GM19351 (cell line): ENCODE data around the gene CGB2.
"Not testable (repeated sequence)": the region's sequence is repeated elsewhere in the genome, so short reads cannot be mapped to it uniquely, and the experiment has no call there.

Experiments used
- ATAC-seq: cut with Tn5 transposase; IDR thresholded peaks from one replicate; pipeline ENCODE4 v1.9.1; 2021; ENCODE audit warnings: mild to moderate bottlenecking, moderate library complexity; ENCODE audit not compliant: unreplicated experiment

The CGB2 gene

DNA sequence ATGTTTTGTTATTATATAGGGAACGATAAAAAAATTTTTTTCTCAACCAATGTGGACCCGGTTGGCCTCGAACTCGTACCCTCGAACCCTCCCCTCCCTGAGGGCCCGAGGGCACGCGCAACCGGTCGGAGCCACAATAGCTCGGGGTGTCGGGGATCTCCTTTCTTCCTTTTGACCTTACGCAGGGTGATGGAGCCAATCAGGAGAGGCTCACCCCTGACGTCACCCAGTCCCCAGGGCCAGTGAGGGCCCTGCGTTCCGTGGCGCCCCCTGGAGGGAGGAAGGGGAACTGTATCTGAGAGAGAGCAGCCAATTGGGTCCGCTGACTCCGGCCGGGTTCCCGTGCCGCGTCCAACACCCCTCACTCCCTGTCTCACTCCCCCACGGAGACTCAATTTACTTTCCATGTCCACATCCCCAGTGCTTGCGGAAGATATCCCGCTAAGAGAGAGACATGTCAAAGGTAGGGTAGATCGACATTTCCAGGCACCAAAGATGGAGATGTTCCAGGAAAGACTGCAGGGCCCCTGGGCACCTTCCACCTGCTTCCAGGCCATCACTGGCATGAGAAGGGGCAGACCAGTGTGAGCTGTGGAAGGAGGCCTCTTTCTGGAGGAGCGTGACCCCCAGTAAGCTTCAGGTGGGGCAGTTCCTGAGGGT lies at the start of gene CGB2:
Gene CGB2 (plus strand): TSS at position 249 of the 660 bp plus-strand sequence. CDS start 206 bp downstream, at position 455.
- ATAC-seq: not testable (repeated sequence)

DNA sequence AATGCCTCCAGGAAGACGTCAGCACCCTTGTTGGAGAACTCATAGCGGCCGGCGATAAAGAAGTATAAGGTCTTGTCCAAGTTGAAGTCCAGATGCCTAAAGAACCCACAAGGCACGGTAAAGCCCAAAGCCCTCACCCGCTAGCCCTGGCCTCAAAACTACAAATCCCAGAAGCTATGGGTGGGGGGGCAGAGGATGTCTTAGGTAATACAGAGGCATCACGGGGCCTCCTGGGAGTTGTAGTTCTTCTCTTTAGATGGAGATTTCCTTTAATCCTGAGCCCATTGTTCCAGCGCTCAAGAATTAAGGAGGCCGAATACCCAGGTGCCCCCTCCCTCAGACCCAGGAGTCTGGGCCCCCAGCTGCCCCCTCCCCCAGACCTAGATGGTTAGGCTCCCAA lies 49.4 kb upstream of the CGB2 start:
- ATAC-seq: no peak

DNA sequence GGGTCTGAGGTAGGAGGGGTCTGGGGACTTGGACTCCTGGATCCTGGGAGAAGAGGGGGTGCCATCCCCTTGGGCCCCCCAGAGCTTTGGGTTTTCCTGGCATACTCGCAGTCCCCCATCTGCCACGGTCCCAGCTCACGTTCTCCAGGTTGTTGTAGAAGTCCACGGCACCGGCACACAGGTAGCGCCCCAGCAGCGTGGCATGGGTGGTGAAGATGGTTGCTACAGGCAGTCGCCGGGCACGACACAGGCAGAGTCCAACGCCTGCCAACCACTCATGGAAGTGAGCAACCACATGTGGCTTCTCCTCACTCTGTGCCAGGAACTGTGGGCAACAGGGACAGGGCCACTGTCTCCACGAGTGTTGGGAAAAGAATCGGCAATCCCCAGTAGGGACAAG lies 46.0 kb upstream of the CGB2 start:
- no peak for ATAC-seq

DNA sequence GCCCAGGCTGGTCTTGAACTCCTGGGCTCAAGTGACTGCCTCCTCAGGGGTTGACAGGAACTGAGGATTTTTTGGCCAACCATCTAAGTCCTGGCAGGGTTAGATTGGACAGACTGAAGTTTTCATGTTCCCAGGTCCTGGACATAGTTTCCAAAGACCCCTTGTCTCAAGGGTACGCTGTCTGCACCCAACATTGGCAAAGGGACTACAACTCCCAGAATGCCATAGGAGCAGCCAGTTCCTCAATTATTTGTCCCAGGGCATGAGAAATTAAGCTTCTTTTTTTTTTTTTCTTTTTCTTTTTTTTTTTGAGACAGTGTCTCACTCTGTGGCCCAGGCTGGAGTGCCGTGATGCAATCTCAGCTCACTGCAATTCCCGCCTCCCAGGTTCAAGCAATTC lies 45.5 kb upstream of the CGB2 start:
- no peak for ATAC-seq

DNA sequence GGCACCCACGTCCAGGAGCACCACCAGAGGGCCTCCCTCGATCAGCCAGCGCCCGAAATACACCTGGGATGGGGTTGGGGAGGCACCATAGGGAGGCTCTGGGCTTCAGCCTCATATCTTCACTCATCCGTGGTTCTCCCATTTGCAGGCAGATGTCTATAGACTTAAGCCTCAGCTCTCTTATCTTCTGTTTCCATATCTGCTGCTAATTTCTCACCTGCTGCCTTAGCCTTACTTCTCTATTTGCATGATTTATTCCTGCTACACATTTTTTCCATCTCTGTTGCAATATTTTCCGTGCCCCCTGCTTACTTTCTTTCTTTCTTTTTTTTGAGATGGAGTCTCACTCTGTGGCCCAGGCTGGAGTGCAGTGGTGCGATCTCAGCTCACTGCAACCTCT lies 44.4 kb upstream of the CGB2 start:
- no peak for ATAC-seq

DNA sequence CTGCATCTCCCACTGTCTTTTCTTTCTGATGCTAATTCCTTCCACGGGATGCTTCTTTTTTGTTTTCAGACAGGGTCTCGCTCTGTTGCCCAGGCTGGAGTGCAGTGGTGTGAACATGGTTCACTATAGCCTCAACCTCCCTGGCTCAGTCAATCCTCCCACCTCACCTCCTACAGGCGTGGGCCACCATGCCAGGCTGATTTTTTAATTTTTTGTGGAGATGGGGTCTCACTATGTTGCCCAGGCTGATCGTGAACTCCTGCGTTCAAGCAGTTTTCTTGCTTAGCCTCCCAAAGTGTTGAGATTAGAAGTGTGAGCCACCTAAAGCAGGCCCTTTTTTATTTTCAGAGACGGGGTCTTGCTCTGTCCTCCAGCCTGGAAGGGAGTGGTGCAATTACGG lies 43.4 kb upstream of the CGB2 start:
- ATAC-seq: no peak

GRCh38 chr19:48988860-48989259 lies 42.8 kb upstream of the CGB2 start:
- no peak for ATAC-seq

GRCh38 chr19:48989701-48990291 lies 41.9 kb upstream of the CGB2 start:
- ATAC-seq: no peak

GRCh38 chr19:48990400-48990799 lies 41.3 kb upstream of the CGB2 start:
- no peak for ATAC-seq

- ATAC-seq: no peak
These were observed 40.6 kb upstream of the CGB2 start for GRCh38 chr19:48991011-48991609.

GRCh38 chr19:48991873-48992580 lies 39.7 kb upstream of the CGB2 start:
- ATAC-seq: no peak

DNA sequence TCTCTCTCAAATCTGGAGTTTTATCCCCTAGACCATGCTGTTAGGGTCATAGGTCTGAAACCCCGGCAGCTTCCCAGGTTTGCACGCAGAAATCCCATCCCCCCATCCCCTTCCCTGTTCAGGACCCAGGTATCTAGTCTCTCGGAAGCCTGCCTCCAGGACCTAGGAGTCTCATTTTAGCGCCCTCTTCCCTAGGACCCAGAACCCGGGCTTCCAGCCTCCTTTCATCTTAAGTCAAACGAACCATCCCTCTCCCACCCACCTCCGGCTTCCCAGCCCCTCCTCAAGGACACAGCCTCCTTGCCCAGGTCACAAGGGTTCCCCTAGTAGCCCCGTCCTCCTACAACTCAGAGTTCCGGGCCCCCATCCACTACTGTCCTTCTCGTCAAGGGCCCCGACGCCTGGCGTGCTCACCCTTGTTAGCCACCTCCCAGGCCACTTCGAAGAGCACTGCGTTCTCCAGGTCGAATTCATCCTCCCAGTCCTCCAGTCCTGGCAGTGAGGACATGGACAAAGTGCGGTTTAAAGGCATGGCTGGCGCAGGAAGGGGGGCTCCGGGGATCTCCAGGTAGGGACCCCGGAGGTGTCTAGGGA lies 39.0 kb upstream of the CGB2 start:
- no peak for ATAC-seq

DNA sequence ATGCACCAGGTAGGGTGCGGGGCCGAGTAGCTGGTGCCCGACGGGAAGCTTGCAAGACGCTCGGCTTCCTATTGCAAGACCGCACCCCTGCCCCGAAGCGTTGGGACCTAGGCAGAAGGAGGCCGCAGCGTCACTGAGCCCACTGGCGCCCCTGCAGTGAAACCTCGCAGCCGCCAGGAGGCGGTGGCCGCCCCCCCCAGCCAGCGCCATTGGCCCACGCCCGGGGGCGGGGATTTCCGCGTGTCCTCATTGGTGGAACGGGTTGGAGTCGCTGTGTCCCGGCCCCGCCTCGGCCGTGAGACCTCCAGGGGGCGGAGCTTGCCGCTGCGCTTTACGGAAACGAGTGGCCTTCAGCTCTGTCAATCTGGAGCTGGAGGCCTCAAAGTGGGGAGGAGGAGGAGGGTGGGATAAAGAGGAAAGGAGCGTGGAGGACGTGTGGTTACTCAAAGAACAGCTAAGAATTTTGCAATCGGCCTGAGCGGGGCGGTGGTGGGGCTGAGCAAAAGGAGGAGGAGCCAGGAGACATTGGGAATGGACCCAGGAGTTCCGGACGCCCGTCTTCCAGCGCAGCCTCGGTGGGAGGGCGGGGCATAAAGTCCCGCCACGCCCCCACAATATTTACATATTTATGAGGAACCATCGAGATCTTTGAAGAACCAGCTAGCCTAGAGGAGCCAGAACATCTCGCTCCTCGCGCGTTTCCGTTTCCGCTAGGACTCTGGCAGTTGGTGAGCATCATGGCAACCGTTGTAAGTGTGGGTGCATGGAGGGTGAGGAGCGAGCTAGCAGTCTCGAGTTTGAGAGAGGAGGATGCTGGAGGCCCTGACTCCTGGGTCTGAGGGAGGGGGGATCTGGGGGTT lies 38.3 kb upstream of the CGB2 start, which contains the start of the genes GYS1 and RUVBL2:
Gene GYS1 (minus strand): TSS at position 135 of the 860 bp plus-strand sequence. CDS start 197 bp downstream, outside the sequence.
Gene RUVBL2 (plus strand): TSS at position 713 of the 860 bp plus-strand sequence. CDS start 25 bp downstream, at position 738.
- peak; percentile 88 for ATAC-seq

- ATAC-seq: no peak
These were observed 37.7 kb upstream of the CGB2 start for GRCh38 chr19:48994035-48994386.

- ATAC-seq: no peak
These were observed 33.7 kb upstream of the CGB2 start for GRCh38 chr19:48997972-48998371.

DNA sequence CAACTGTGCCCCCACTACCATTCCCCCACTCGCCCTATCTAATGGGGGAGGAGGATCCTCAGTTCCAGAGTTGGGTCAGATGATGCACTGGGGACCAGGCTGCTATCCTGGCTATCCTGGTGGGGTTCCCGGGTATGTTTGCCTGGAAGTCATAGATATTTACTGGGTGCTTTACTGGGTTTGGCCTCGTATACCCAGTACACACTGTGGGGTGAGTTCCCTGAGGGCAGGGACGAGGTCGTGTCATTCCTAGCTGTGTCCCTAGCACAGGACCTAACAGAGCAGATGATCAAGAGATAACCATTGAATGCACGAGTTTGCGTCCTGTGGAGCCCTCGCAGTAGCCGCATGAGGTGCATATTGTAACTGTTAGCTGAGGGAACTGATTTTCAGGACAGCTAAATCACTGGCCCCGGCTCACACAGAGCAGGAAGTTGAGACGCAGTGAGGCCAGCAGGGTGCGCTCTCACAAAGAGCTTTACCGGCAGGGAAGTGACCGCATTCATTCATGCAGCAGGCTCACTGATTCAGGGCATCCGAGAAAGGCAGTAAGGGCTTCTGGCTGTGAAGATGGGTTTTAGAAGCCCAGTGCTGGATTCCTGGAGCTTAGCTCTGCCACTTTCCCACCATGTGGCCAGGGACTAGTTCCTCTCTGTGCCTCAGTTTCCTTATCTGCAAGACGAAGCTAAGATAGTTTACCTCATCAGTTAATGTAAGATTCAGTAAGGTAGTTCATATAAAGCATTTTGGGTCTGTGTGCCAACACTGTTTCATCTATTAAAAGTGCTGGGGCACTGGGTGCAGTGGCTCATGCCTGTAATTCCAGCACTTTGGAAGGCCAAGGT lies 32.0 kb upstream of the CGB2 start:
- ATAC-seq: no peak

GRCh38 chr19:49004133-49004532 lies 27.6 kb upstream of the CGB2 start:
- ATAC-seq: no peak

DNA sequence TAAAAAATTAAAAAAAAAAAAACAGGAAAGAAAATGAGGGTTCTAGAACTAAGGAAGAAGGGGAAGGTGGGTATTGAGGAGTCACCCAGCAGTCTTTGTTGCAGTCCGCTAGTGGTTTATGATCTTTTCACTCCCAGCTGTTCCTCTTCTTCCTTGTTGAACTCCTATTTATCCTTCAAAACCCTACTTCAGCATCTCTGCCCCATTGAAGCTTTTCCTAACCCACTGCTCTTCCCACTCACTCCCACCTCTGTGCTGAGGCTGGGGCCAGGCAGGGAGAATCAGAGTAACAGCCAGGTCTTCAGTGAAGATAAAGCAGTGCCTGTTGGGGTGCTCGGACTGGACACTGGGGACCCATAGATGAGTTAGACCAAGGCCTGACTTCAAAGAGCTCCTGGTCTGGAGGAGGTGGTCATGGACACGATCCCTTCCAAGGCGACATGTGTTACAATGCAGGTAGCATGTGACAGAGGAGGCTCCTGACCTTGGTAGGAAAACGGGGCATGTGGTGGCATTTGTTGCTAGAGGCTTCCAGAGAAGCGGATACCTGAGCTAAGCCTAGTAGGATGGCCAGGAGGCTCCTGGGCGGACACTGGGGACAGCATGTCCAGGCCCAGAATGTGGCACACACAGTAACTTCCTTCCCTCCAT lies 26.6 kb upstream of the CGB2 start:
- ATAC-seq: no peak

GRCh38 chr19:49006905-49007304 lies 24.8 kb upstream of the CGB2 start:
- no peak for ATAC-seq
